HG02678 (cell line): Measurements from ENCODE around the gene ELOVL5.
A peak's percentile ranks its signal among the peaks of the same experiment; 100 is the strongest.
"Not testable (repeated sequence)": the region's sequence is repeated elsewhere in the genome, so short reads cannot be mapped to it uniquely, and the experiment has no call there.

Experiments used
- ATAC-seq: cut with Tn5 transposase; IDR thresholded peaks from one replicate; pipeline ENCODE4 v1.9.1; 2021; ENCODE audit warnings: mild to moderate bottlenecking, moderate library complexity; ENCODE audit not compliant: unreplicated experiment

ELOVL5 gene

GRCh38 chr6:53330137-53330536 lies 18.6 kb downstream of the ELOVL5 start:
- no peak for ATAC-seq

GRCh38 chr6:53328375-53328774 lies 20.4 kb downstream of the ELOVL5 start:
- ATAC-seq = no peak

DNA sequence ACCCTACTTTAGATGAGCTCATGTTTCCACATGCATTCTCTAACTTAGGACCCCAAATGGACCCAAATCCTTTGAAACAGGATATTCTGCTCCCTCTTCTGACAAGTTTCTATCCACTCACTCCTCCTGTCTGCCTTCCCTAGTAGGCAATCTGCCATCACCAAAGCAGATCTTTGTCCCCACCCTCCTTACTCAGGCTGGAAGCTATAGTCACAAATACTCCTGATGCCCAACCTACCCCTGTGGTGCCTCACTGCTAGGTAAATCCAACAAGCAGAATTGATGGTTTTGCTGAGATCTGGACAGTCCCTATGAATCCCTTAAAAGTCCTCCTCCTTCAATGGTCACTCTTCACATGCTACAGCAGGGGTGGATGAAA lies 21.7 kb downstream of the ELOVL5 start:
- no peak for ATAC-seq

DNA sequence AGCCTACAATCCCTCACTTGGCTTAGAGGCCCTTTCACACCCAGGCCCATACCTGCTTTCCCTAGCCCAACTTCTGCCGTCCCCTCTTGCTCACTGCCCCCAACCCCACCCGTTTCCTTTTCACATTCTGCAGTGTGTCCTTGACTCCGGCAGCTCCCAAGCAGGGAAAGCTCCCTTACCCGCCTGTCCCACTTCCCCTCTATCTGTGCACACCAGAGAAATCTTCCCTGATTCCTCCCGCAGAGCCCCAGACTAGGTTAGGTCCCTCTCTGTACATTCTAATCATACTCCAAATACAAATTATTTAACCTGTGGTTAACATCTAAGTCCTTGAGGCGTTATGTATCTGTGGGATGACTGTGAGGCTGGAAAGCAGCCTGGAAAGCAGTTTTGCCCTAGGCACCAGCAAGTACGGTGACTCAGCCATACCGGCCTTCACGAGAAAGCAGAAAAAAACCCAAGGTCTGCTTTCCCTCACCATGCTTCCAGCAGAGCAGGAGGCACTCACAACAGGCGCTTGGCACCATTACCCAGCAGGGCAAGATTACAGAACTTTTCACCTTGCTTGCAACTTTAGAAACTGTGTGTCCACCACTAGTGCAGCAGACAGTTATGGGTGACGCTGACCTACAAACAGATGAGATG lies 22.3 kb downstream of the ELOVL5 start:
- no peak for ATAC-seq

DNA sequence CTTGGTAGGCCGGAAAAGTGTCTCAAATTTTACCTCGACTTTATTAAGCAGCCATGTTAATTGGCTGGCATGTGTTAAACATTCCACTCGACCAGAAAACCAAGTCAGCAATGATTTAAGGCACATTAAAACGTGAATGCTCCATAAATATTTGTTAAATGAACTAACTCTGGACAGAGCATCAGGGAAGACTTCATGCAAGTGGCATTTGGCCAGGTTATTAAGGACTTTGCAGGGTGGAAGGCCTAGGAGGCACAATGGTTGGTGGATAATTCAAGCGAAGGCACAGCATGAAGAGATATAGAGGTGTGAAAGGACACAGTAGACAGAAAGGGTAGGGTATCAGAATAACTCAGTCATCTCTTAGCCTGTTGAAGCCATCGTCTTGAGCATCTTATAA lies 23.0 kb downstream of the ELOVL5 start:
- no peak for ATAC-seq

DNA sequence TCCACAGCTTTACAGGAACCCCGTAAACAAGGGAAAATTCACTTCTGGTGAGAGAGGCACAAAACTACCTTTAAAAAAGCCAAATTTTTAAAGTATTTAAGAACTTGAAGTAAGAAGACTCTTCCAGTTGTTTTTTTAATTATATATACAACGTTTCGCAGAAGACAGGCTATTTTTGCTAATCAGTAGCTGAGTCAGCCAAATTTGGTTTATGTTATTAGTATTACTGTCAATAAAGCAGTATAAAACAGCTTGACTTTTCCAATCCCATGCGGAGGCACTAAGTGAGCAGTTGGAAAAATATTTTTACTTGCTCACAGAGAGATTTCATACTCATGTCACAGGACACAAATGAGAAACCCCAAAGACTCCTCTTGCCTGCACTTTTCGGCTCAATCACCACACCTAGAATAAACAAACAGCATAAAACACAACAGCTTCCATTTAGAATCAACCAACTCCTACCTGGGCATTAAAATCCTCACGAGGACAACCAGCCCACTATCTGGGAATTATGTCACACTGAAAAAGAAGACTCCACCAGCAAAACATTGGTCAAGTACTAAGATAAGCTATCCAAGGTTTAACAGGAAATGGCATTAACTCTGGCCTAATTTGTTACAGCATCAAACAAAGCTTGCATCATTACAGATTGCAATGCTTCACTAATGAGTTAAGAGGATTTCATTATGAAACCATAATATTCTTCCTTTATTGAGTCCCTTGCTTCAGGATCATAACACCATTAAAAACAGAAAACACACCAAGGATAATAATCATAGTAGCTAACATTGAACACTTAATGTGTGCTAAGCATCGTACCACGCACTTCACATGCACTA lies 26.3 kb downstream of the ELOVL5 start:
- no peak for ATAC-seq

DNA sequence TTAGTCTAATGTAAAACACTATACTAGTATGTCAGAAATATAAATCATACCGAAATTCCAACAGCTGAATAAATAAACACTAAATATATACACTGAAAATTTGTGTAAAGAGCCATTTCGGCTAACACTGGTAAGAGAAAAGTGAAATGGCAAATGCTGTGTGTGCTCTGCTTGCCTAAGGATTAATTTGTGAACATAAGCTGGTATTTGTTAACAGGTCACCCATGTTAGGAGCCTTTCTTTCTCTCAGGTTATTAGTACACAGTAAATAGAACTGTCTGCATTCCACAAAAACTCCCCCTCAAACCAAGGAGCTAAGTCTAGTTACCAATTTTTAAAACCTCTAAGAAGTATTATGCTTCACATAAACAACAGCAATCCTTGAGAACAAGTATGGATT lies 27.0 kb downstream of the ELOVL5 start:
- no peak for ATAC-seq

- ATAC-seq = no peak
Measured at GRCh38 chr6:53320964-53321363, 27.8 kb downstream of the ELOVL5 start.

DNA sequence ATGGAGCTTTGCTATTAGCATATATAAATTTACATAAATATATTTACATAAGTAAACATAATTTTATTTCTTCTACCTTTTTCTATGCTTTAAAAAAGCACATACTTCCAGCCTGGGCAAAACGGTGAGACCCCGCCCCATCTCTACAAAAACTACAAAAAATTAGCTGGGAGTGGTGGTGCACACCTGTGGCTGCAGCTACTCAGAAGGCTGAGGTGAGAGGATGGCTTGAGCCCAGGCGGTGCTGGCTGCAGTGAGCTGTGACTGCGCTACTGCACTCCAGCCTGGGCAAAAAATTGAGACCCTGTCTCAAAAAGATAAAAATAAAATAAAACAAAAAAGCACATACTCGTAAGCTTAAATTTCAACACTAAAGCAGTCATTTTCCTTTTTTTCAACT lies 30.3 kb downstream of the ELOVL5 start:
- no peak for ATAC-seq

DNA sequence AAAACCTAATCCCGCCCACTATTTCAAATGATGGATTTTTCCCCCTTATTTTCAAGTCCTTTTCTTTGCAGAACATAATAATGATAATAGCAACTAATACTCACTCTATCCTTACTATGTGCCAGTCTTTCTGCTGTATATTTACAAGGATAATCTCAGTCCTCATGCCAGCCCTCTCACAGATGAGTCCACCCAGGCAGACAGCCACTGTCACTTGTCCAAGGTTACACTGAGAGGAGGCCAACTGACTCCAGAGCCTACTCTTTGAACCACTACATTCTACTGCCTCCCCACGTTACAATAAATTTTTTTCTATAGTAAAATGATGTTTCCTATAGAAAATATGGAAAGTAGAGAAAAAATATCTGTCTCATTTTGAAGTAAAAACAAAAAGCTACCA lies 30.9 kb downstream of the ELOVL5 start:
- no peak for ATAC-seq

DNA sequence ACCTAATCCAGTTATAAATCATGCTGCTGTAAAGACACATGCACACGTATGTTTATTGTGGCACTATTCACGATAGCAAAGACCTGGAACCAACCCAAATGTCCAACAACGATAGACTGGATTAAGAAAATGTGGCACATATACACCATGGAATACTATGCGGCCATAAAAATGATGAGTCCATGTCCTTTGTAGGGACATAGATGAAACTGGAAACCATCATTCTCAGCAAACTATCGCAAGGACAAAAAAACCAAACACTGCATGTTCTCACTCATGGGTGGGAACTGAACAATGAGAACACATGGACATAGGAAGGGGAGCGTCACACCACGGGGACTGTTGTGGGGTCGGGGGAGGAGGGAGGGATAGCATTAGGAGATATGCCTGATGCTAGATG lies 31.5 kb downstream of the ELOVL5 start:
- ATAC-seq = not testable (repeated sequence)

DNA sequence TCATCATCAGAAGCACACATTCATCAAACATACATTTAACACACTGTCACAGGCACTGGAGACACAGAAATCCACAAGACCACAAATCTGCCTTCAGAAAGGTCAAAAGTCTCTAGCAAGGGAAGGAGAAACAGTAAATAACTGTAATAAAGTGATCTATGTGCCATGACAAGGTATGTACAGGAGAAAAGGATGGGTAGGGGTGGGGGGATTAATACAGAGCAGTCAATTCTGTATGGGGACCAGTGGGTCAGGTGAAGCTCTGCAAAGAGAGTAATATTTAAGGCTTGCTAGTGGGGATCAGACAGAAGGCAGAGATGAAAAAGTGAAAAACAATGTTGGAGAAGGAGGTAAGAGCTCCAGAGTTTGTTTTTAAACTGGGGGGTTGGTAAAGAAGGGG lies 32.6 kb downstream of the ELOVL5 start:
- no peak for ATAC-seq

GRCh38 chr6:53315086-53315724 lies 33.5 kb downstream of the ELOVL5 start:
- no peak for ATAC-seq

DNA sequence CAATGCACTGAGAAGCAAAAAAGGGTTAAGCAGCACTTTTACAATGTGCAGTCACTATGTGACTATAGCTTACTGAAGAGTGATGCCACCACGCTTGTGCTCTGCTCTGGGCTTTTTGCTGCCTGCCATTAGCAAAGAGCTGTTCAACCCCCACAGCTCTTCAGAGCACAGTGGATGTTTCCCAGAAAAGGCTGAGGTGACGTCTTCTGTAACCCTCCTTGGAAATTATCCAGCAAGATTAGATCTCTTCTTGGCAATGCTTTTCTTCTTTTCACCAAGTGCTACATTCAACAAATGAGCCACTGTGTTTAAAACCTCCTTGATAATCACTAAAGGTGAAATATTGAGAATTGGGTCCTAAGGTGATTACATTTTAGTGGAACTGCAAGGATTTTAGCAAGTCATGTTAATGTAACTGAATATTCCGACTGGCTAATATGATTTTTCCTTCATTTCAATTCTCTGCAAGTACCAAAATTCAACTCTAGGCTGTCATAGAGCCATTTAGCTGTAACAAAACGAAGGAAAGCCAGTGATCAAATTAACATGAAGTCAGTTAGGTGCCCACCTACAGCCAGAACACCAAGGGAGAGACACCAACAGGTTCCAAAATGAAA lies 34.9 kb downstream of the ELOVL5 start:
- no peak for ATAC-seq

- ATAC-seq = no peak
Measured at GRCh38 chr6:53312355-53312754, 36.4 kb downstream of the ELOVL5 start.

- no peak for ATAC-seq
Measured at GRCh38 chr6:53311586-53311935, 37.2 kb downstream of the ELOVL5 start.

DNA sequence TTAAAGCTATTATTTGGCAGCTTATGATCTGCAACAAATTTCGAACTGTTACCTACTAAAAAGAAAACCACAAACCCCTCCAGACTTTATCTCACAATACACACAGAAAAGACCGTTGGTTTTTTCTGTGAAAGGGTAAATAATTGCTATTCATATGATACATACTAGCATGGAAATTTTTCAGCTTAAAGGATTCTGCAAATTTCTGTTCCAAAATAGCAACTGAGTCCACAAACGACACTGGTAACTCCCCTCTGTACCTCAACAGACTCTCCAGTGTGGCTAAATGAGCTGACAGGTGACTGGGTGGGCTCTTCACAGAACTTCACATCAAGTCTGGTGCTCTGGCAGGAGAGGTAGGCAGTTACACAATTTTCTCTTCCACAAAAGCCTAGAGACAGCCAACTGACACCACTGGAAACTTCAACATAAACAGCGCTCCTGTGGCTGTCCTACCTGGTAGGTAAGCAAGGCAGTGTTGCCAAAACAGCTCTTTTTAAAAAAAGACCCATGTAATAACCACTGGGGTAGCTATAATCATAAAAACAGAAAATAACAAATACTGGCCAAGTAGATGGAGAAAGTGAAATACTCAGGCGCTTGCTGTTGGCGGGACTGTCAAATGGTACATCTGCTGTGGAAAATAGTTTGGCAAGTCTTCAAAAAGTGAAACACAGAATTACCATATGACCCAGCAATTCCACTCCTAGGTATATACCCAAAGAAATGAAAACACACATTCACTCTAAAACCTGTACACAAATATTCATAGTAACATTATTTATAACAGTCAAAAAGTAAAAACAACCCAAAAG lies 37.8 kb downstream of the ELOVL5 start:
- no peak for ATAC-seq

DNA sequence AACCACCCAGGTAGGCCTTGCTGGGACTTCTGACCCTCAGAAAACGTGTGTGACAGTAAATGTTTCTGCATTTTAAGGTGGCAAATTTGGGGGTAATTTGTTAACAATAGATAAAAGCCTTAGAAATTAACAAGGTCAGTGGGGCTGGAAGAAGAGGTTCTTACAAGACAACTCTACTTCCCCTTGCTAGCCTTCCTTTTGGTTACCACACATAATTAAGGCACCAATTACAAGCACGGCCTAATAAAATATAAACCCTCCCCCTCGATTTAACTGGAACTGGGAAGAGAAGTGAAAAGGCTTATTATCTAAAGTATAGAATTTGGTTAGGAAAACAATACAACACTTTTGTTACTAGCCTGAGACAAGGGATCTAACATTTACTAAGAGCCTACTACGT lies 38.8 kb downstream of the ELOVL5 start:
- ATAC-seq = peak; percentile 10

- peak; percentile 84 for ATAC-seq
Measured at GRCh38 chr6:53309059-53309900, 39.5 kb downstream of the ELOVL5 start.

DNA sequence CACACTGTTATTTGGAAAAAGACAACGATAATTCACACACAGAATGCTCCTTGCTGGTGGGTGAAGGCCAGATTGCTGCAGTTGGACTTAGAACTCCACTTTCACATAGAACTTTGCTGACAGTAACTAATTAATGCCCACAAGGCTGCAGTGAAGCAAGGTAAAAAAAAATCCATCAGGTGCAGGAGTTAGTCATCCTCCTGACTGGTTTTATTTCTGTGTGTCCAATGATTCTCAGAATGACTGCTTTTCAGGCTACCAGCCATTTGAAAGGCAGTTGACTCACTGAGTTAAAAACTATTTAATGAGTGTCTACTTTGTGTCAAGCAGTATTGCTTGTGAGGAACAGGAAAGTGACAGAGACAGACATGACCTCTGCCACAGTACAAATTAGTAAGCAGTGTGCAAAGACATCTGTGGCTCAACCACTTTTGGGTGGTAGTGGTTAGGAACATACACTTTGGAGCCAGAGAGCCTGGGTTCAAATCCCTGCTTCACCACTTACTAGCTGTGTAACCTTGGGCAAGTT lies 41.9 kb downstream of the ELOVL5 start:
- ATAC-seq = peak; percentile 52
